ENCODE data around the gene SH3RF3.

Gene SH3RF3

DNA sequence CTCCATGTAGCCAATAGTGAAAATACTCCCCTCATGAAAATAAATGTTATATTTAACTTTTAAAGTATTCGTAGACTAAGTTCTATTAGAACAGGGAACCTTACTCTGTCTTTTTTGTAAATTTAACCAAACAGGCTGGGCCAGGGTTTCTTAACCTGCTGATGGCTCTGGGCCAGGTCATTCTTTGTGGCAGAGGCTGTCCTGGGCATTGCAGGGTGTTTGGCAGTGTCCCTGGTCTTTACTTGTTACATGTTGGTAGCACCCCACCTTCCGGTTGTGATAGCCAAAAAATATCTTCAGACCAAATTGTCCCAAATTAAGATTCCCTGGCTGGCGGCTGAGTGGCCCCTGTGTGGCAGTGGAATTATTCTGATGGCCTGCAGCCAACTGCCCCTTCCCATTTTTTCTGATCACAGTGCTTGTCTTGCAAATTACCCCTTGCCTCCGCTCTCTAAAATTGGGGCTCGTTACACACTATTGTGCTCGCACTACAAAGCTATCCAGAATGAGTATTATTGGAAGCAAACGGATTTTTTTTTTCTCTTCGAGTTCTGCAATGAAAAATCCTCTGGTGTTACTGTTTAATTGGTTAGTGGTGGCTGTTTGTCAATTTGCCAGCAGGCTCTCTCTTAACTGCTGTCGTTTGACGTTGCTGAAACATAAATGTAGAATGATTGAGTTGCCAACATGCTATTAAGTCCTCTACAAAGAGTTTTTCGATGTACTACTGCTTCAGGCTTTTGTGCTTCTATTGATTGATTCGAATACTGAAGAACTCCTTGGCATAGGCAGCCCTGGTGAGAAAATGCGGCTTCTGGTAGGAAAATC is 216.9 kb downstream of the SH3RF3 start:
- Histone ChIP-seq H3K36me3 (ENCODE audit: low read depth) (no peaks in the 10 kb centered on the region), H3K27me3 (ENCODE audit: insufficient read depth, poor library complexity, severe bottlenecking) (no peaks in the 10 kb centered on the region), H3K27ac (ENCODE audit: poor library complexity, severe bottlenecking) (no peak overlapping the region), H3K4me3 (ENCODE audit: severe bottlenecking) (no peak overlapping the region), H3K9me3 (ENCODE audit: severe bottlenecking) (no peaks in the 10 kb centered on the region), H3K4me1 (ENCODE audit: insufficient read depth, poor library complexity, severe bottlenecking) (peaks cover 12% of the 10 kb centered on the region)
- TF ChIP-seq, protein P1, sequence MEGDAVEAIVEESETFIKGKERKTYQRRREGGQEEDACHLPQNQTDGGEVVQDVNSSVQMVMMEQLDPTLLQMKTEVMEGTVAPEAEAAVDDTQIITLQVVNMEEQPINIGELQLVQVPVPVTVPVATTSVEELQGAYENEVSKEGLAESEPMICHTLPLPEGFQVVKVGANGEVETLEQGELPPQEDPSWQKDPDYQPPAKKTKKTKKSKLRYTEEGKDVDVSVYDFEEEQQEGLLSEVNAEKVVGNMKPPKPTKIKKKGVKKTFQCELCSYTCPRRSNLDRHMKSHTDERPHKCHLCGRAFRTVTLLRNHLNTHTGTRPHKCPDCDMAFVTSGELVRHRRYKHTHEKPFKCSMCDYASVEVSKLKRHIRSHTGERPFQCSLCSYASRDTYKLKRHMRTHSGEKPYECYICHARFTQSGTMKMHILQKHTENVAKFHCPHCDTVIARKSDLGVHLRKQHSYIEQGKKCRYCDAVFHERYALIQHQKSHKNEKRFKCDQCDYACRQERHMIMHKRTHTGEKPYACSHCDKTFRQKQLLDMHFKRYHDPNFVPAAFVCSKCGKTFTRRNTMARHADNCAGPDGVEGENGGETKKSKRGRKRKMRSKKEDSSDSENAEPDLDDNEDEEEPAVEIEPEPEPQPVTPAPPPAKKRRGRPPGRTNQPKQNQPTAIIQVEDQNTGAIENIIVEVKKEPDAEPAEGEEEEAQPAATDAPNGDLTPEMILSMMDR (IDR thresholded peaks at IDR 0.05; ENCODE audit: poor library complexity, severe bottlenecking): no peak
- DNase-seq (ENCODE audit: low spot score): no peak
- no peak for ATAC-seq (ENCODE audit: low read depth)

DNA sequence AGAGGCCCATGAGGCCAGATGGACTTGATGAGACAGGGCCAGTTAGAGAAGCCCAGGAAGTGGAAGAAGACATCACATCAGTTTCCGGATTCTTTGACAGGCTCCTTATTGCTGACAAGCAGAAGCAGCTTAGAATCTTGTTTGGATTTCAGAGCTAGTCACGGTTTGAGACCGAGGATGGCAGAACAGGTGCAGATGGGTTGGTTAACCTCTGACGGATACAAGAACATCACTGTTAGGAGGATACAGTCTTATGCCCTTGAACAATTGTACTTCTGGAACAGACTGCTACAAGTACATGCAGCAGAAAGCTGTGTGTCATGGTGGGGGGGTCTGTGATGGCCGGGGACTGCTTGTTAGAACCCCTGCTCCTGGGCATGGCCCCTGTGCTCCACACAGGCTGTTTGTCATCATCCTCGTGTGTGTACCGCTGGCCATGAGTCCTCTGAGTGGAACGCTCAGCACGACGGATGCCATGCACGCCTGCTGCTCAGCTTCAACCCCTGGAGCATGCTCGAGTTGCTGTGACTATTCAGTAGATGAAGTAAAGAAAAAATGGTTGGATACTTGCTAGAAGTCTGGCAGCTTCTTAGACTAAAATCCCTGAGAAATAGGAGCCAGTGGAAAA is 217.7 kb downstream of the SH3RF3 start:
- Histone ChIP-seq H3K27me3 (ENCODE audit: insufficient read depth, poor library complexity, severe bottlenecking) (no peaks in the 10 kb centered on the region), H3K4me1 (ENCODE audit: insufficient read depth, poor library complexity, severe bottlenecking) (peaks cover 6% of the 10 kb centered on the region), H3K9me3 (ENCODE audit: severe bottlenecking) (no peaks in the 10 kb centered on the region), H3K4me3 (ENCODE audit: severe bottlenecking) (no peak overlapping the region), H3K27ac (ENCODE audit: poor library complexity, severe bottlenecking) (no peak overlapping the region), H3K36me3 (ENCODE audit: low read depth) (no peaks in the 10 kb centered on the region)
- DNase-seq (ENCODE audit: low spot score): no peak
- TF ChIP-seq, protein P1 (IDR thresholded peaks at IDR 0.05; ENCODE audit: poor library complexity, severe bottlenecking): no peak
- ATAC-seq (ENCODE audit: low read depth): no peak

DNA sequence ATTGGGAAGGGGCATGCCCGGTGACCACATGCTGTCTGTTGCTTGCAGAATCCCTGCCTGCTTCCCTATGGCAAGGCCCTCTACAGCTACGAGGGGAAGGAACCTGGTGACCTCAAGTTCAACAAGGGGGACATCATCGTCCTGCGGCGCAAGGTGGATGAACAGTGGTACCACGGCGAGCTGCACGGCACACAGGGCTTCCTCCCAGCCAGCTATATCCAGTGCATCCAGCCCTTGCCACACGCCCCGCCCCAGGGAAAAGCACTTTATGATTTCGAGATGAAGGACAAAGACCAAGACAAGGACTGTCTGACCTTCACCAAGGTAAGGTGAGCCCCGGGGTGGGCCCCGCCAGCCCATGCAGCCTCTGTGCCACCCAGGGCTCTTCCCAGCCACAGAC is 218.6 kb downstream of the SH3RF3 start:
- Histone ChIP-seq H3K9me3 (ENCODE audit: severe bottlenecking) (no peaks in the 10 kb centered on the region), H3K27ac (ENCODE audit: poor library complexity, severe bottlenecking) (no peak overlapping the region), H3K4me3 (ENCODE audit: severe bottlenecking) (no peak overlapping the region), H3K27me3 (ENCODE audit: insufficient read depth, poor library complexity, severe bottlenecking) (no peaks in the 10 kb centered on the region), H3K36me3 (ENCODE audit: low read depth) (no peaks in the 10 kb centered on the region), H3K4me1 (ENCODE audit: insufficient read depth, poor library complexity, severe bottlenecking) (peaks cover 5% of the 10 kb centered on the region)
- ATAC-seq (ENCODE audit: low read depth) (no peak), DNase-seq (ENCODE audit: low spot score) (no peak)
- TF ChIP-seq, protein P1 (IDR thresholded peaks at IDR 0.05; ENCODE audit: poor library complexity, severe bottlenecking): no peak

DNA sequence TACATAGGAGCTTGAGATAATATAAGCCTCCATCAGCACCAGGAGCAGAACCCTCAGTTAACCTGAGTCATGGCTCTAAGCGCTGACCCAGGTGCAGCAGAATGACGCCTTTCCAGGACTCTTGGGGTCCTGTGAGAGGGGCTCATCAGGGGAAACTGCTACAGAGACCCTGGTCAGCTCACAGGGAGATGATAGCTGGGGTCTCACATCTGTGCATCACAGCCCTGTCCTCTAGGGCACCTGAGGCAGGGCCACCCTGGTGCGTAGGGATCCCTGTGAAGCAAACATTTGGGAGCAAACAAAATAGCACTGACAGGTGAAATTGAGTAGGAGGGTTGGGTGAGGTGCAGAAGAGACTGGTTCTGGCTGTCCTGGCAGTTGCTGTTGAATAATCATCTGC is 219.2 kb downstream of the SH3RF3 start:
- H3K4me3 ChIP-seq (ENCODE audit: severe bottlenecking): no peak overlapping the region

More for the DNA sequence above, 219.2 kb downstream of the SH3RF3 start:
- H3K27me3 ChIP-seq (ENCODE audit: insufficient read depth, poor library complexity, severe bottlenecking): no peaks in the 10 kb centered on the region
- DNase-seq (ENCODE audit: low spot score): no peak
- H3K27ac ChIP-seq (ENCODE audit: poor library complexity, severe bottlenecking): no peak overlapping the region
- ATAC-seq (ENCODE audit: low read depth): no peak
- H3K9me3 ChIP-seq (ENCODE audit: severe bottlenecking): no peaks in the 10 kb centered on the region
- peaks cover 5% of the 10 kb centered on the region for H3K4me1 ChIP-seq (ENCODE audit: insufficient read depth, poor library complexity, severe bottlenecking)
- TF ChIP-seq, protein P1 (IDR thresholded peaks at IDR 0.05; ENCODE audit: poor library complexity, severe bottlenecking): no peak
- no peaks in the 10 kb centered on the region for H3K36me3 ChIP-seq (ENCODE audit: low read depth)

Data from RWPE2 (cell line).